Stimulated activated CD8-positive, alpha-beta memory T cell treated with anti-CD3 and anti-CD28 coated beads, Interleukin-15, amount 100 ng/mL, for 48 hours (primary cell): ENCODE data around the gene CRAT.

Experiments
- DNase-seq, 2 donors: peaks; one replicate each; pipeline ENCODE4 v3.0.0-alpha.2; 2020; ENCODE audit warnings: low read depth in 2 of 2

Gene CRAT

GRCh38 chr9:129109952-129110739 is 447 bp downstream of the CRAT start:
- no peak for DNase-seq

- DNase-seq, result no peak
Observed at GRCh38 chr9:129109537-129109903, 1.1 kb downstream of the CRAT start.

DNA sequence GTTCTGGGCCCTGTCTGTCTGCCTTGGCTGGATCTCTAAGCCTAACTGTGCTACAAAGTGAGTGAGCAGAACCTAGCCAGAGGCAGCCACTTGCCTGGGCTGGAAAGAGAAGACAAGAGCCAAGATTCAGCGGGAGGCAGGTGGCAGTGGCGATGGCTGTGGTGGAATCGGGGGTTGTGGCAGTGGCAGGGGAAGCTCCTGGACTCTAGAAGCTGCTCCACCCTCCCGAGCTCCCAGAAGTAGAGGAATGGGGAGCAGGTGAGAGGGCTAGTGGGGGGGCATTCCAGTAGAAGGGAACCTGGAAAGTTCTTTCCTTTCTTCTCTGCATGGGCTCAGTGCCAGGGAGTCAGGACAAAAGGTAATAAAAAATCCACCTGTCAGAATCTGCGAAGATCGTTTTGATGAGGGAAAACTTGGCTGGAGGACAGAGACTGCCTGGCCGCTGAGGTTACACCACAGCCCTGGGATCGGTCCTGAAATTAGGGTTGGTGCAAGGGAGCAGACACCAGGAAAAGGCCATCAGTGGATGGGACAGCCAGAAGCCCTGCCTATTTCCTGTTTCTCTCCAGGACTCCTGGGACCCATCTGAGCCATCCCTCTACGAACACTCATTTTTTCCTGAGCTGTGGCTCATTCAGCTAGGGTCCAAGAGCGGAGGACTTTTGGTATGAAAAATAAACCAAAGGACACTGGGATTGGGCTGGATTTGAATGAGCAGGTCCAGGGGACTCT is 1.6 kb downstream of the CRAT start:
- no peak for DNase-seq

- DNase-seq, result no peak
Observed at GRCh38 chr9:129108083-129108804, 2.3 kb downstream of the CRAT start.

GRCh38 chr9:129107651-129108050 is 2.9 kb downstream of the CRAT start:
- DNase-seq, result no peak

DNA sequence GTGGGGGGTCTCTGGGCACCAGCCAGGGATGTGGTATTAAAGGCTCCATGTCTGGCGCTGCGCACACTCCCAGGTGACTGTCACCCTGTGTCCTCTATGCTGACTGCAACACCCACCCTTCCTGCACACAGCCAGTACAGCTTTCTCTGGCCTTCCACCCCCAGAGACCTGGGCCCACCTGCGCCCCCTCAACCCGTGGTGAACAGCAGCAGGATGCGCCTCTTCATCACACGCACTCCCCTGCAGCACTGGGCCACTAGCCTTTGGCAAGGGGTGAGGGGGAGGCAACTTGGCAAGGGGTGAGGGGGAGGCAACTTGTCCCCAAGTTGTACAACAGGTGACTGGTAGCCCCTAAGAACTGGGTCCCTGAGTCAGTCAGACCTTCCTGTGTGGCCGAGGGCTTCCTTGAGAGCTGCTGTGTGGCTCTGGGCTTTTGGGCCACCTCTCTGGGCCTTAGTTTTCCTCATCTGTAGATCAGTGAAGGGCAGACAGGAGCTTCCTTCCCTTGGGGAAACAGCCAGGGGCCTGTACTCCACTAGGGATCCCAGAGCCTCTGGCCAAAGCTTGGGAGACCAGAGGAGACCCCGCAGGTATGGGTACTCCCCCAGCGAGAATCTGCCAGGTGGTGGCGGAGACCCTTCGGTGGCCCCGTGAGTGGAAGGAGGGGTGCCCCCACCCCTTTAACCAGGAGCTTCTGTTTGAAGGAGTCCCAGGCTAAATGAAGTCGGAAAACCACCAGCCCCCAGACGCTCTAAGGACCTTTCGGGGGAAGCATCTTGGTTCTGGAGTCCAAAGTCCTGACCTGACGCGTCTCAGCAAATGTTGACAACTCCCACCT is 4.5 kb downstream of the CRAT start:
- no peak for DNase-seq

- no peak for DNase-seq
Observed at GRCh38 chr9:129104051-129104450, 6.5 kb downstream of the CRAT start.

GRCh38 chr9:129103595-129103965 is 7.0 kb downstream of the CRAT start:
- no peak for DNase-seq

DNA sequence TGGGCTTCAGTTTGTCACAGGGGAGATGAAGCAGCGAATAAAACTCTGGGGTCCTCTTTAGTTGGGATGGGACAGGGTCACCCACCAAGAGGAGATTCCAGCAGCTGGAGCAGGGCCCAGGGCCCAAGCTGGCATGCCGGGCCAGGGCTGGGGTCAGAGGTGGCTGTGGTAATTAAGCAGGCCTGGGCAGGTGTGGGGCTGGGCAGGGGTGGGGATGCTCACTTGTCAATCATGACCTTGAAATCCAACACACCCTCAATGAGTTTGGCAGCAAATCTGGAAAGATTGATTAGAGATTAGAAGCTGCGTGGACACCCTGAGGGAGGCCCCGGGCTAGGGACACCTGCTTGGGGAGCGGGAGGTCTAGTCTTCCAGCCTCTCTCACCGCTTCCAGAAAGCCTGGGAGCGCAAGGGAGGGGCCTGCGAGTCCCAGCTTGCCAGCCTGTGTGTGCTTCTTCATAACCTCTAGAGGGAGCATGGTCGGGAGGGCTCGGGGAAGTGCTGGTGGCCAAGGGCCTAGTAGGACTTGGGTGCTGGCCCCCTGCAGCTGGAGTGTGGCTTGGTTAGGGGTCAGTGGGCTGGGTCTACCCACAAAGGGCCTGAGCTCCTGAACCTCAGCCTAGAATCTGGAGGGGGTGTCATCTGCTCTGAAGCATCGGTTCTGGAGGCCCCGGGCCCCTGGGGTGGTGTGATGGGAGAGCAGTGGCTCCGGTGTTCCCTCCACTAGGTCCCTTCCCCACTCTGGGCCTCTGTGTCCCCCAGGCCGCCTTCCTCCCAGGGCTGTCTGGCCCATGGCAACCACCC is 7.6 kb downstream of the CRAT start:
- no peak for DNase-seq

- DNase-seq, result no peak
Observed at GRCh38 chr9:129102095-129102525, 8.5 kb downstream of the CRAT start.

DNA sequence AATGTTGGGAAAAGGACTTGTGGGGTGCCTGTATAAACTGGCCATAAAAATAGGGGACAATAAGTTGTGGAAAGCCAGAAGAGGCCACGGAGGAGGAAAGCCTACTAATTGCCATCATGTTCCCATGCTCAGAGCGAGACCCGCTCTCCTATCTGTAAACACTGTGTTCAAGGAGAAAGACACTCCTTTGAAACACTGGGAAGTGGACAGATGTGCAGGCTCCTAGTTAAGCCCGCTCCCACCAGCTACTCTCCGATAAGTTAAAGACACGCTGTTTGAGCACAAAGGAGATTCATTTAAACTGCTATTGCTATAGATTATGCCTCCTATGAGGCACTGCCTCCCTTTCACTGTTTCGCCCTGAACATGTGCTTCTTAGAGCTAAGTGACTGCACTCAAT is 9.3 kb downstream of the CRAT start:
- no peak for DNase-seq

DNA sequence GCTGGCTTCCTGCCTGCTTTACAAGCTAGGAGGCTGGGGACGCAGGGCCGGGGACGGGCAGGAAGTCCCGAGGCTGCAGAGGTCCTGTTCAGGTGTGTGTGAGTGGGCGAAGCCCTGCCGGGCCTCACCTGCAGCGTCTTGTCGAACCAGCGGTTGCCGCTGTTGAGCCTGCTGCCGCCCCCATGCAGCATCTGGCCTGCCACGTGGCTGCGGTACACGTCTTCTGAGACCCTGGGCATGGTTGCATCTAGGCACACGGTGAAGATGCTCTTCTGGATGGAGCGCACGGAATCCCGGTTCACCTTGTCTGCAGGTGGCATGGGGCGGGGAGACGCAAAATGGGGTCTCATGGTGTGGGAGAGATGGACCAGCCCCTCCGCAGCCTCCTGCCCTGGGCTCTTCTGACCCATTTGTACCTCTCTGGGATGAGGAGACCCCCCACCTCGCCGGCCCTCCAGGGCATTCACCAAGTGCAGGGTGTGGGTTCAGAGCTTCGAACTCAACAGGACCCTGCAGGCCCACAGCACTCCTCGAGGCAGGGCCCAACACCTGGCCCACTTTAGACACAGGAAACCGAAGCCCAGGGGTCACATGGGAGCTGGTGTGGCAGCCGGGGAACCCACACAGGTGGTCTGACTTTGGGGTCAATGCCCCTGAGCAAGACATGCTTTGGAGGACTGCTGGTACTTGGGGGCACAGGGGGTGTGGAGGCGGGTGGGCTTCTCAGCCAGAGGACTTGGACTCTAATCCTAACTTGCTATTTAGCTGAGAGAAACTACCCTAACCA is 10.0 kb downstream of the CRAT start:
- DNase-seq, result no peak

DNA sequence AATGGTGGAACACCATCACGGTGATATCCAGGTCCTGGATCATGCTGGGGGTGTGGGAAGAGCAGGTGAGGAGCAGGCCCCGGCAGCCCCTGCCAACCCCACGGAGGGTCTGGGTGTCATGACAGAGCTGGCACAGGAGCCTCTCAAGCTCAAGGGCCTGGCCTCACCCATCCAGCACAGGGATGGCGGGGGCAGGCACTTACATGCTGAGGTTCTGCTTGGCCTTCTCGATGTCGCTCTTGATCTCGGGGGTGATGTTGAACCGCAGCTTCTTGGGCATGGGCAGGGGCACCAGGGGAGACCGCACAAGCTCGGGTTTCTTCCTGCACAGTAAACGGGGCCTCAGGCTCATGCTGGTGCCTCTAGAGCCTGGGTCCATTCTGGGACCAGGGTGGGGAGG is 12.3 kb downstream of the CRAT start:
- DNase-seq, result no peak

DNA sequence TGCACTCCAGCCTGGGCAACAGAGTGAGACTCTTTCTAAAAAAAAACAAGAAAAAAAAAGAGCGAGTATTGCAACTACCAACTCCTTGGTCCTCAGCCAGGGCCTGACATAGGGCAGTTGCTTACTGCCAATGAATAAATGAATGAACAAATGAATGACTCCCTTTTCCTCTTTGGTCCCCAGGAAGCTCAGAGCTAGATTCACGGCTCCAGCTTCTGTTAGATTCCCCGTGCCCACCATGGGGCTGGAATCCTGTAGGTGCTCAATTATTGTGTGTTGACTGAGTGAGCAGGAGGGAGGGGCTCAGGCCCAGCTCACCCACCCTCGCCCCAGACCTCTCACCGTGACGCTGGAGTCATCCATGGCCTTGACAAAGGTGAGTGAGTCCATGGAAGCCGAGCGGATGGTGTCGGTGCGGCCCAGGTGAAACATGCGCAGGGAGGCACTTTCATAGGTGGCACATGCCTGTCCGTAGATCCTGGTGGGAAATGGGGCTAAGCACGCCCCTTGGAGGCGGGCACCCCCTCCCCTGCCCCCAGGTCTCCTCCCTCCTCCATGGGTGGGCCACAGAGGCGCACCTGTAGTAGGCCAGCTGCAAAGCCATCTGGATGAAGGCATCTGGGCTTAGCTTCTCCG is 12.8 kb downstream of the CRAT start:
- no peak for DNase-seq

GRCh38 chr9:129095908-129096307 is 14.7 kb downstream of the CRAT start:
- DNase-seq, result no peak

GRCh38 chr9:129095170-129095667 is 15.4 kb downstream of the CRAT start:
- no peak for DNase-seq

GRCh38 chr9:129094387-129095169 is 16.0 kb downstream of the CRAT start:
- no peak for DNase-seq

- no peak for DNase-seq
Observed at GRCh38 chr9:129093602-129094386, 16.8 kb downstream of the CRAT start.
